Head of caudate nucleus (tissue), 42 donors: ENCODE measurements around the gene SMIM11.
"Not testable (repeated sequence)": the region's sequence is repeated elsewhere in the genome, so short reads cannot be mapped to it uniquely, and the experiment has no call there.

ENCODE experiments used
- DNase-seq, 42 donors: peaks; one replicate each; pipeline versions ENCODE4 v3.0.0 to v3.0.0-alpha.2; 2020 to 2021; ENCODE audit warnings: mixed read lengths in 7 of 42
- intact Hi-C: fragments of 100-400 bp; cut with DNase I; formaldehyde crosslinking; loops from one replicate; pipeline ENCODE4 v1.15.0; 2022

Gene SMIM11

DNA sequence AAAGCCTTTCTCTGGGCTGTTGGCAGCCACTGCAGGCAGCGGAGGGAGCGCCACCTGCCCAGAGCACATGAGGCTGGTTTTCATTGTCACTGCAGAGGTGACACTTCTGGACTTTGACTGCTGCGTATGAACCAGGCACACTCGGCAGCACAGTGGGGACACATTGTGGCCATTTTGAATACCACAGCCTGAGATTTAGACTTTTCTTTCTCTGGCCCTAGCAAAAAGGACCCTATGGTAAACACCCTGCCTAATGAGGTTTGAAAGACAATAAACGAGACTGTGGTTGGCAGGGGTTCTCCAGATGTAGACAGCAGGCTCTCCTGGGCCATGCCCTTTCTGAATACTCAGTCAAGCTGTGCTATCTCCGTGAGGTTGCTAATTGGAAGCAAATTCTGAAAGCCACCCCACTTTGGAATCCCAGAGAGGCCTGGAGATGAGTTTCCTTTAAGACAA is 23.5 kb upstream of the SMIM11 start:
- intact Hi-C loops = no loop called here
- DNase-seq = peak; percentile 32 to 81 (median 59)

DNA sequence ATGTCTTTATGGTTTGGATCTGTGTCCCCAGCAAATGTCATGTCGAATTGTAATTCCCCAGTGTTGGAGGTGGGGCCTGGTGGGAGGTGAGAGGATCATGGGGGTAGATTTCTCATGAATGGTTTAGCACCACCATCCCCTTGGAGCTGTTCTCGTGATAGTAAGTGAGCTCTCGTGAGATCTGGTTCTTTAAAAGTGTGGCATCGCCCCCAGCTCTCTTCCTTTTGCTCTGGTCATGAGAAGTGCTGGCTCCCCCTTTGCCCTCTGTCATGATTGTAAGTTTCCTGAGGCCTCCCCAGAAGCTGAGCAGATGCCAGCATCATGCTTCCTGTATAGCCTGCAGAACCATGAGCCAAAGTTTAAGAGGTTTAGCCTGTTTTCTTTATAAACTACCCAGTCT is 22.8 kb upstream of the SMIM11 start:
- no peak for DNase-seq
- intact Hi-C loops = no loop called here

DNA sequence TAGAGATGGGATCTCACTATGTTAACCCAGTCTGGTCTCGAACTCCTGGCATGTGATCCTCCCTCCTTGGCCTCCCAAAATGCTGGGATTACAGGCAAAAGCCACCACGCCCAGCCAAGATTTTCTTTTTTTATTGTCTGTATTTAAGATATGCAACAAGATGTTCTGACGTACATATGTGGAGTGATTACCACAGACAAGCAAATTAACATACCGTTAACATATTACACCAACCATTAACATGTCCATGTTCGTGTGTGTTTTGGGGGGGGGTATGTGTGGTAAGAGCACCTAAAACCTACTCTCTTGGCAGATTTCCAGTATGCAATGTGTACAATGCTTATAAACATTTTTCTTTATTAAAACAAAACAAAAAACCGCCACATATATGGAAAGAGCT is 22.1 kb upstream of the SMIM11 start:
- intact Hi-C loops = no loop called here
- DNase-seq = peak in 1 of 42 donors; percentile 3

DNA sequence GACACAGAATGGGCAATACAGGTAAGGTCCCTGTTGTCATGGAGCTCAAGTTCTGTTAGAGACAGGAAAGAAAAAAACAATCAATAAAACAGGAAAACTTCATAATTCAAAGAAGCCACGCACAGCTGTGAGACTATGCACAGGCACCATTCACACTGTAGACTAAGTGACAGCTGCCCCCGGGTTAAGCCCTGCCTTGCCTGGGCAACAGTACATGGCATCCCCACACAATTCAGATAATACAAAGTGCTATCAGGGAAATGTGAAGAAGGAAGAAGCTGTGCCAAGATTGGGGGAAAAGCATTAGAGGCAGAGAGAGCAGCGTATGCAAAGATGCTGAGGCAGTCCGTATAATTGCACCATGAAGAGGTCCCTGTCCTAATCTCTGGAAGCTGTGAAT is 20.5 kb upstream of the SMIM11 start:
- intact Hi-C loops = no loop called here

DNA sequence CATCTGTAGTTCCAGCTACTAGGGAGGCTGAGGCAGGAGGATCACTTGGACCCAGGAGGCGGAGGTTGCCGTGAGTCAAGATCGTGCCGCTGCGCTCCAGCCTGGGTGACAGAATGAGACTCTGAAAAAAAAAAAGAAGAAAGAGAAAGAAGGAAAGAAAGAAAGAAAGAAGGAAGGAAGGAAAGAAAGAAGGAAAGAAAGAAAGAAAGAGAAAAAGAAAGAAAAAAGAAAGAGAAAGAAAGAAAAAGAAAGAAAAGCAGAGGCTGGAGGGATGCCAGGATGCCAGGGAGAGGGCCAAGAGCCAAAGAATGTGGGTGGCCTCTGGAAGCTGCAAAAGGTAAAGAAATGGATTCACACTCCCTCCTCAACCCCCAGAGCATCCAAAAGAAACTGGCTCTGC is 19.7 kb upstream of the SMIM11 start:
- DNase-seq = peak in 1 of 42 donors; percentile 16
- intact Hi-C loops = no loop called here

More for the DNA sequence above, 20.5 kb upstream of the SMIM11 start:
- no peak for DNase-seq

DNA sequence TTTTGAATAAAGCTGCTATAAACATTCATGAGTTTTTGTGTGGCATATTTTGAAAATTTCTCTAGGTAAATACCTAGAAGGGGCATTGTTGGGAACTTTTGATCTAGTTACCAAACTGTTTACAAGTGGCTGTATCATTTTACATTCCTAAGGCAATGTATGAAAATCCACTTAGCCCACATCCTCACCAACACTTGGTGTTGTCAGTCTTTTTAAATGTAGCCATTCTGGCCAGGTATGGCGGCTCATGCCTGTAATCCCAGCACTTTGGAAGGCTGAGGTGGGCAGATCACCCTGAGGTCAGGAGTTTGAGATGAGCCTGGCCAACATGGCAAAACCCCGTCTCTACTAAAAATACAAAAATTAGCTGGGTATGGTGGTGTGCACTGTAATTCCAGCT is 17.4 kb upstream of the SMIM11 start:
- no peak for DNase-seq
- intact Hi-C loops = no loop called here

DNA sequence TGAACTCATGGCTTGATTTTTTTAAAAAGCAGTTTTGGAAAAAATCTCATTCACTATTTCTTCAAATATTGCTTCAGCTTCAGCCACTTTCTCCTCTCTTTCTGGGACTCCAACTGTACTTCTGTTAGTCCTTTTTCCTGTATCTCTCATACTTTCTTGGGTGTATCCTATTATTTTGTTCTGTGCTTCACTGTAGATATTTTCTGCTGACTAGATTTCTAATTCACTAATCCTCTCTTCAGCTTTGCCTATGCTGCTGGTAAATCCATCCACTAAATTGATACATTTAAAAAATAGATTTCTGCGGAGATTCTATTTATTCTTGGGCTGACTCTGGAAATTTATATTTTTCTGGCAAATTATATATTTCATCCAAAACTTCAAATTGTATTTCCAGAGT is 16.4 kb upstream of the SMIM11 start:
- intact Hi-C loops = no loop called here
- no peak for DNase-seq

DNA sequence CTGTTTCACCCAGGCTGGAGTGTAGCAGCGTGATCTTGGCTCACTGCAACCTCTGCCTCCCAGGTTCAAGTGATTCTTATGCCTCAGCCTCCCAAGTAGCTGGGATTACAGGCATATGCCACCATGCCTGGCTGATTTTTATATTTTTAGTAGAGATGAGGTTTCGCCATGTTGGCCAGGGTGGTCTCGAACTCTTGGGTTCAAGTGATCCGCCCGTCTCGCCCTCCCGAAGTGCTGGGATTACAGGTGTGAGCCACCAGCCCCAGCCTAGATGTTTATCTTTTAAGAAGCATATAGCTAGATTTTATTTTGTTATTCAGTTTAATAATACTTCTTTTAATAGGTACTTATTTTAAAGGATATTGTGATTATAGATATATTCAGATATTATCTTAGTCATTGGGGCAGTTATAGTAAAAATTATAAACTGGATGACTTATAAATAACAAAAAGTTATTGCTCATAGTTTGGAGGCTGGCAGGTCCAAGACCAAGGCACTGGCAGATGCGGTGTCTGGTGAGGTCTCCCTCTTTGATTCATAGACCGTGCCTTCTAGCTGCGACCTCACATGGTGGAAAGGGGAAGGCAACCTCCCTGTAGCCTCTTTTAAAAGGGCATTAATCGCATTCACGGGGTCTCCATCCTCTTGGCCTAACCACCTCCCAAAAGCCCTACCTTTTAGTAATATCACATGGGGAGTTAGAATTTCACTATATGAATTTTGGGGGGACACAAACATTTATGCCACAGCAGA is 14.6 kb upstream of the SMIM11 start:
- peak in 1 of 42 donors; percentile 18 for DNase-seq
- intact Hi-C loops = no loop called here

DNA sequence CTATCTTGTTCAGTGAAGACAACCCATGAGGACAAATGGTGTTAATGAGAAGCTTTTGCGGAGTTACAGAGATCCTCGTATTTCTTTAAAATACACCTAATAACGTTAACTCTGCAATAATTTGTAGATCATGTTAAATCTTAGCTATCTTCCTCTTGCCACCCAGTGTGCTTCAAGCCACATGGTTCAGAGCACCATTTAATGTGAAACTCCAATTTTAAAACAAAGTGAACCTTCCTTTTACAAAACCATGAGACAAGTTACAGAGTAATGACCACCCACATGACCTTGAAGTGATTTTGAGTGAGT is 13.2 kb upstream of the SMIM11 start:
- DNase-seq = no peak
- intact Hi-C loops = no loop called here

DNA sequence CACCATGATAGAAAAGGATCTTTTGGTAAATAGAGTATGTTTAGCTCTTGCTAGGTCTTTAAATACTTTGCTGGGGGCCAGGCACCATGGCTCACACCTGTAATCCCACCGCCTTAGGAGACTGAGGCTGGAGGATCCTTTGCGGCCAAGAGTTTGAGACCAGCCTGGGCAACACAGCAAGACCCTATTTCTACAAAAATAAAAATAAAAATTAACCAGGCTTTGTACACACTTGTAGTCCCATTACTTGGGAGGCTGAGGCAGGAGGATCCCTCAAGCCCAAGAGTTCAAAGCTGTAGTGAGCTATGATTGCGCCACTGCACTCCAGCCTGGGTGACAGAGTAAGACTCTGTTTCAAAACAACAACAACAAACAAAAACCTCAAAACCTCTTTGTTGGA is 12.6 kb upstream of the SMIM11 start:
- intact Hi-C loops = no loop called here
- peak in 1 of 42 donors; percentile 31 for DNase-seq

DNA sequence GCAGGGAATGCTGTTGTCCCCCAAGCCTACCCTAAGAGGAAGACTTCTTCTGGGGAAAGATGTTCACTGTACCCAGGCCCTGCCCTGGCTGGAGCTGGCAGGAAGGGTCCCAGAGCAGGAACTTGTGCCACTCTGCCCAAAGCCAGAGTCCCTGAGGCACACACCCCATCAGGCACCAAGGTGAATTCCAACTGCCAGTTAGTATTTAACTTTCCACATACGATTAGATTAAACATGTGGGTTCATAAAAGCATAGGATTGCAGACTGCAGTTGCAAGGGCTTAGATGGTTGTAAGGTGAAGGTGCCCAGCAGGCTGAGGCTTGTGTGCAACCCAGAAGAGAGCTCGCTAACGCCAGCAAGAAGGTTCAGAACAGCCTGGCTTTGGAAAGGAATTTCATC is 11.6 kb upstream of the SMIM11 start, which contains the start of gene KCNE2:
KCNE2 (plus strand) TSS at position 274 of the 400 bp plus-strand sequence. CDS start 6,473 bp downstream, outside the sequence.
- no peak for DNase-seq
- intact Hi-C loops = no loop called here

DNA sequence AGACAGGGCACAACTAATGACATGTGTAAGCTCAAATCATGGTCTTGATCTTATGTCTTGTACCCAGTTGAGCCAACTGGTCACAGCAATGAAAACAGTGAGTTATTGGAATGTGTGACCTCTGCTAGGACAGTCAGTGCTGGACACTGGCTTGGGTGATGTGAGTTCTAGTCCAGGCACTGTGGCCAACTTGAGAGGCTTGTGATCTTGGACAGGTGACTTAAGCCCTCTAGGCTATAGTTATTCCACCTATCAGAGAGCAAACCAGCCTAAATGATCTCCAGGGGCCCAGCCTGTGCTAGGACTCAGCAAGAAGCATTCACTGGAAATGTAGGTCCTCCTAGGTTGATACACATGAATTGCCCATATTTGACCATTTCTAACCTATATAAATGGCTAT is 10.4 kb upstream of the SMIM11 start:
- DNase-seq = no peak
- intact Hi-C loops = no loop called here

DNA sequence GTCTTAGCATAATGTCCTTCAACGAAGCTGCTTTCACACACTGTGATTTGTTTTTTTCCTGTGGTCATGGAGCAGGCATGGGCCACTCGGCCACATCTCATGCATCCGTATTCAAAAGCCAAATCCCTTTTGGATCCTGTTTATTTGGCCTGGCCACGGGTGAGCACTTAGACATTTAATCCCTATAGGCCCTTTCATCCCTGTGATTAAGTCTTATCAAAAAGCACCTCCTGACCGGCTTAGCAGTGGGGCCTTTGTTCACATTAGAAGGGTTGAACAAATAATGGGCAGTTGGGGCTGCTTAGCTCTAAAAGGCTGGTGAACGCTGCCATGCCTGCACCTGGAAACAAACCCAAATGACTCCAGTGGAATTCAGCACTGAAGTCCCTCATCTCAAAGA is 9.5 kb upstream of the SMIM11 start:
- intact Hi-C loops = no loop called here

DNA sequence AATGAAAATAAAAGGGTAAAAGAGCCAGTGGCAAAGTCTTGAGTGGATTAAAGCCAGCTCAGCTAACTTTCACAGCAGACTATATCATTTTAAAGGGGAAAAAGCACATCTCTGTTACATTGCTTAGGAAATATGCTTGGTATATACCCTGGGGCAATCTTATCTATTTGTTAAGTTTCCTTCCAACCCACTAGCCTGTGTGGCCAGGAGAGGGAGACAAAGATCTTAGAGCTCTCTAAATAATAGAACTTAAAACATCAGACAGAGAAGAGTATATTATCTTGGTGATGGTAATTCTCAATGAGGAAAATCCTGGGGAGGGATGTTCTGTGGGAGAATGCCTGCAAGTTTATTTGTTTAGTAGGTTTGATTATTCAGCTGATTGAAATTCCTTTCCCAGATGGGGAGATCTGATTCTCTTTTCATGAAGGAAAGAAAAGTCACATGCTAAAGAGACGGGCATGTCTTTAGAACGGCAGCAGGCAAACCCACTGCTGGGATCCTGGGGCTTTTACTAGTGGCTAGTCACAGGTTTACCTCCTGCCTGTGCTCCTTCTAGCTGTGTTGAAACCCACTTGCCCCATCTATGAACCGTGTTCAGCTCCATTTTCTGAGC is 7.9 kb upstream of the SMIM11 start:
- intact Hi-C loops = no loop called here
- peak in 24 of 42 donors; percentile 13 to 80 (median 55) for DNase-seq

More for the DNA sequence above, 9.5 kb upstream of the SMIM11 start:
- DNase-seq = no peak

DNA sequence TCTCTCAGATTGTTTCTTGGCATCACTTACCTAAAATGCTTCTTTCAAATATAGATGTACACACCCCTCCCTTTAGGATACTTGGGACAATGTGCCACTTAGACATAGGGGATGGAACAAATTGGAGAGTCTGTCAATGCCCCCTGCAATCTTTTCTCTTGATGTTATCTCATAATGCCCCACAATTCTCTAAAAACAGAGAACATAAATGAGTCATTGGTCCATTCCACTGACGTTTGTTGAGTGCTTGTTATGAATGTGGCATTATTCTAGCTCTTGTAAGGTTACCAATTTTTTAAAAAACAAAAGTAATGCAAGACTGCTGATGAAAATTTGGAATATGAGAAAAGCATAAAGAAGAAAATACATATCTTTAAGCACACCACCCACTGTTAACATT is 5.6 kb upstream of the SMIM11 start:
- intact Hi-C loops = no loop called here
- DNase-seq = no peak

DNA sequence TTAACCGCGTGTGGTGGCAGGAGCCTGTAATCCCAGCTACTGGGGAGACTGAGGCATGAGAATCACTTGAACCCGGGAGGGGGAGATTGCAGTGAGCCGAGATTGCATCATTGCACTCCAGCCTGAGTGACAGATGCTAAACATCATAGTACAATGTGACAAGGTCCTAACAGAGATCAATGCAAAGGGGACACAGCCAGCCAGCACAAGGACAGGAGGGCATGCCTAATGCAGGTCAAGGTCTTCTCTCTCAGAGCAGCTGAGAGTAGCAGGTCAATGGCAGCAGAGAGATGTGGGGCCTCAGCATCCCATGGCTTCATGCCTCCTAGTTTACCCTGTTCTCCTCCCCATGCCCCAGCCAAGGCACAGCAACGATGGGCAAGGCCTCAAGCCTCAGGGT is 3.0 kb upstream of the SMIM11 start:
- intact Hi-C loops = no loop called here
- DNase-seq = peak in 1 of 42 donors; percentile 10

DNA sequence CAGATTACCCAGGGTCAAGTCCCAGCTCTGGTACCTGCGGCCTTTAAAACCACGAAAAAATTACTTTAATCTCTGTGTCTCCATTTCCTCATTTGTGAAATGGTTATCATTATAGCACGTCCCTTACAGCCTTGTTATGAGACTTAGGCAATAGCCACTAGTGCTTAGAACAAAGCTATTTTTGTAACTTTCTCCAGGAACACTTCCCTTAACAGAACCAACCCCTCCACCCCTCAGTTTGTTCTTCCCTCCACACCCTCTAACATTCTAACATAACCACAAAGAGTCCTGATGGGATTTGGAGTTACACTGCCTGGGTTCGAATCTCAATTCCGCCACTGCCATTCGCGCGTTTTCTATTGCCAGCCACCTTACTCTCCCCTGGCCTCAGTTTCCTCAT is 845 bp upstream of the SMIM11 start:
- DNase-seq, intact Hi-C loops: not testable (repeated sequence)

DNA sequence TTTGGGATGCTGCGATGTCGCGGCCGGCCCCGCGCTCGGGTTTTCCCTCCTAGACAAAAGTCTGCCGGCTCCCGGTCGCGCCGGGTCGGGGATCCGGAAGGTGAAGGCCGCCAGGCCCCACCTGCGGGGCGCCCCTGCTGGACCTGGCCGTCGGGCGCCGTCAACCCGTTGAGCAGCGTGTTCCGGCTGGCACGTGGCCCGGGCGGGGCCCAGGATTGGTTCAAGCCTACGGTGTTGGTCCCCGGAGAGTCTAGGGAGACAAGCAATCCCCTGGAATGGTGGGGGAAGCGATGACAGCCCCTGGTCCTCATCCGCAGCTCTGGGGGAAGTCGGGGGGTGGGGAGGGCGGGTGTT is 289 bp downstream of the SMIM11 start:
- DNase-seq, intact Hi-C loops: not testable (repeated sequence)

DNA sequence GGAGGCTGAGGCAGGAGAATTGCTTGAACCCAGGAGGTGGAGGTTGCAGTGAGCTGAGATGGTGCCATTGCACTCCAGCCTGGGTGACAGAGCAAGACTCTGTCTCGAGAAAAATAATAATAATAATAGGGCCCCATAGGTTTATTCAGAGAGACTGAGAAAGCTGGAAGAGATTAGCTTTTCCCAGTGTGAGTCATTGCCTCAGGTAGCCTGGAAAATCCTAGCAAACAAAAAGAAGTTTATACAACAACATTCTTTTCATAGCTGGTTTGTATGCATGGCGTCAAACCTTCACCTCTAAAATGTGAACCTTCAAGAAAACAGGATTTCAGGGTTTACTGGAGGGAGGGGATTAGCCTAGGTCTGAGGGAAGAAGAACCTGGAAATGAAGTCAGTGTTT is 7.8 kb downstream of the SMIM11 start:
- DNase-seq, intact Hi-C loops: not testable (repeated sequence)

DNA sequence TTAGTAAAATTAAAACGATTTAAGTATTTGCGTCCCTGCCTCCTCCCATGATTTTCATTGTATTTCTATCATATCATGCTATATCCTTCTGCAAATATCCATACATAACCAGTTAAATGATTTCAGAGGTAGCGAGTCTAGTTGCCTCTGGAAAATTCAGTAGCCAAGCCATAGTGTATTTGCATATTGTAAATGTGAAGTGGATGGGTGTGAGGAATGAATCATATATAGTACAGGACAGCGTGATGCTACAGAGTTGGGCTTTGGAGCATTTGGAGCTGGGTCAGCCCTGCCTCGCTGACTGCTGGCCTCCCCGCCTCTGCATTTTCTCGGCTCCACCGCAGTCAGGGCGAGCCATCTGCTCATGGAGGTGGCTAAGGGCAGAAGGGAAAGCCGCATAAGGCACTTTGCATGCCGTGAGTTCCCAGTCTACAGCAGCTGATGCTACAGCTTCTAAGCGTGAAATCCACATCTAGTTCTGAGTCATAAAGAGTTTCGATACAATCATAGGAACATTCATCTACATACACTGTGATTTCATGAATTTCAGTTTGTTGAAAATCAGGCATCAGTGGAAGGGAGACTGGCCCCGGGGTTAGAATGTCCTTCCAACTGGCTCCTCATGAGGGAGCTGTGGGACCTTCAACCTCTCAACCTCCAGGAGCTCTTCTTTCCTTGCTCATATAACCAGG is 8.6 kb downstream of the SMIM11 start:
- intact Hi-C loops, DNase-seq: not testable (repeated sequence)
